ENCODE results near the gene GADD45G. TPM values are rescaled to one million over a fixed set of nuclear protein-coding genes. Genes with fewer than 3 reads are reported as not detected.

The GADD45G gene
- total RNA-seq, 1 experiment from 2014 or later, result not detected

DNA sequence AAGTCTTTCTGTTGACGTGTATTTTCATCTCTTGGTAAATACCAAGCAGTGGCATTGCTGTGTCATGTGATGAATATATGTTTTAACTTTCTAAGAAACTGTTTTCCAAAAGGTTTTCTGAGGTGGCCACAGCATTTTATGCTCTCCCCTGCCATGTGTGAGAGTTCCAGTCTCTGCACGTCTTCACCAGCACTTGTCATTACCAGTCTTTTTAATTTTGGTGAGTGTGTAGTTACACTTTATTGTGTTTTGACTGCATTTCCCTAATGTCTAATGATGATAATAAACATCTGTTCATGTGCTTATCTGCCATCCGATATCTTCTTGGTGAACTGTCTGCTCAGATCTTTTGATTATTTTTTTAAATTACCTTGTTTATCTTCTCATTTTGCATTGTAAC, 27.4 kb upstream of the GADD45G start:
- Mint-ChIP-seq H3K4me3 (ENCODE audit: unreplicated experiment) (no peak overlapping the region), H3K27me3 (ENCODE audit: insufficient read depth, unreplicated experiment) (peaks cover 89% of the 10 kb centered on the region)

DNA sequence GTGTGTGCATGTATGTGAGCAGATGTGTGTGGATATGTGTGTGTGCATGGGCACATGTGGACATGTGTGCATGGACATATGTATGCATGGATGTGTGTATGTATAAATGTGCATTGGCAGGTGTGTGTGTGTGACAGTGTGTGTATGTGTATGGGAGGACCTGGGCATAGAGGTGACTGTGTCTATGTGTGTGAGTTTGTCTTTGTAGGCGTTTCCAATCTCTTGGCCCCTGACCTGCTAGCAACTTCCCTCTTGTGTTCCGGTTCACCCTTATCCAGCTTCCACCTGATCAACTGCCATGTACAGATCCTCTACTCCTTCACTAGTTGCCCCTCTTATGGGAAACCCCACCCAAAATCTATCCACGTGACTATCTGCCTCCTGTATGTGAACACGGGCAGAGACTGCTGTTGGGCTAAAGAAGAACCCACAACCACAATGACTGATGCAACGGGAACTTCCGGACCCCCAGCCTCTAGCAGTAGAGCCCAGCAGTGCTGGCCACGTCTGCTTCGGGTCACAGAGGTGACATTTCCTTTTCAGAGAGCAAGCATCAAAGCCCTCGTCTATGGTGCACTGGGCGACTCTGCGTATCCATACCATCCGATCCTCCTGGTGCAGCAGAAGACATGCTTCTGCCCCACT, 24.9 kb upstream of the GADD45G start:
- CTCF ChIA-PET, result interaction anchor here (1.4 kb wide), 1 partner anchor 16 kb away, joined by 3 read pairs; no protein-coding TSS in a partner anchor
- no peak for DNase-seq (ENCODE audit: unreplicated experiment)
- no TSS peak for BruUV-seq (replicated peaks)
- Mint-ChIP-seq H3K27me3 (ENCODE audit: insufficient read depth, unreplicated experiment) (peaks cover 88% of the 10 kb centered on the region), H3K4me1 (ENCODE audit: insufficient read depth, unreplicated experiment) (no peaks in the 10 kb centered on the region), H3K4me3 (ENCODE audit: unreplicated experiment) (no peak overlapping the region), H3K36me3 (ENCODE audit: insufficient read depth, unreplicated experiment) (peaks cover 6% of the 10 kb centered on the region), H3K9me3 (ENCODE audit: unreplicated experiment) (peaks cover 13% of the 10 kb centered on the region), H3K27ac (ENCODE audit: low read depth, unreplicated experiment) (no peak overlapping the region)
- TF ChIP-seq, protein P1, sequence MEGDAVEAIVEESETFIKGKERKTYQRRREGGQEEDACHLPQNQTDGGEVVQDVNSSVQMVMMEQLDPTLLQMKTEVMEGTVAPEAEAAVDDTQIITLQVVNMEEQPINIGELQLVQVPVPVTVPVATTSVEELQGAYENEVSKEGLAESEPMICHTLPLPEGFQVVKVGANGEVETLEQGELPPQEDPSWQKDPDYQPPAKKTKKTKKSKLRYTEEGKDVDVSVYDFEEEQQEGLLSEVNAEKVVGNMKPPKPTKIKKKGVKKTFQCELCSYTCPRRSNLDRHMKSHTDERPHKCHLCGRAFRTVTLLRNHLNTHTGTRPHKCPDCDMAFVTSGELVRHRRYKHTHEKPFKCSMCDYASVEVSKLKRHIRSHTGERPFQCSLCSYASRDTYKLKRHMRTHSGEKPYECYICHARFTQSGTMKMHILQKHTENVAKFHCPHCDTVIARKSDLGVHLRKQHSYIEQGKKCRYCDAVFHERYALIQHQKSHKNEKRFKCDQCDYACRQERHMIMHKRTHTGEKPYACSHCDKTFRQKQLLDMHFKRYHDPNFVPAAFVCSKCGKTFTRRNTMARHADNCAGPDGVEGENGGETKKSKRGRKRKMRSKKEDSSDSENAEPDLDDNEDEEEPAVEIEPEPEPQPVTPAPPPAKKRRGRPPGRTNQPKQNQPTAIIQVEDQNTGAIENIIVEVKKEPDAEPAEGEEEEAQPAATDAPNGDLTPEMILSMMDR (IDR thresholded peaks at IDR 0.05; ENCODE audit: unreplicated experiment), result no peak
- POLR2A ChIA-PET, result no interaction called here
- intact Hi-C loops (cut with micrococcal nuclease), result no loop called here

More for the DNA sequence above, 27.4 kb upstream of the GADD45G start:
- DNase-seq (ENCODE audit: unreplicated experiment), result no peak
- POLR2A ChIA-PET, result no interaction called here
- TF ChIP-seq, protein P1 (IDR thresholded peaks at IDR 0.05; ENCODE audit: unreplicated experiment), result no peak
- no peak overlapping the region for H3K27ac Mint-ChIP-seq (ENCODE audit: low read depth, unreplicated experiment)
- CTCF ChIA-PET, result interaction anchor here (0.6 to 3.6 kb wide), 15 partner anchors 14 to 1796 kb away, joined by 3 to 25 read pairs (median 4); no protein-coding TSS in a partner anchor
- no peaks in the 10 kb centered on the region for H3K9me3 Mint-ChIP-seq (ENCODE audit: unreplicated experiment)
- intact Hi-C loops (cut with micrococcal nuclease), result no loop called here
- no peaks in the 10 kb centered on the region for H3K36me3 Mint-ChIP-seq (ENCODE audit: insufficient read depth, unreplicated experiment)
- BruUV-seq (replicated peaks), result no TSS peak
- no peaks in the 10 kb centered on the region for H3K4me1 Mint-ChIP-seq (ENCODE audit: insufficient read depth, unreplicated experiment)

DNA sequence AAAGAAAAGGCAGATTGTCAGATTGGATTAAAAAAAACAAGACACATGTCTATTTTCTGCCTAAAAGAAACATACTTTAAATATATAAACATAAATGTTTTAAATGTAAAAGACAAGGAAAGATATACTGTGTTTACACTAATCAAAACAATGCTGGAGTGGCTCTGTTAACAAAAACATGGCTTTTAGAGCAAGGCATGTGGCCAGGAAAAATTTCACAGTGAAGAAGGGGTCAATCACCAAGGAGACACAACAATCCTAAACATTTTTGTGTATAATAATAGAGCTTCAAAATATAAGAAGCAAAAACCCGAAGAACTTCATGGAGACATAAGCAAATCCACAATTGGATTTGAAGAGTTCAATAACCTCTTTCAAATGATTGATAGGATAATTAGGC, 18.5 kb upstream of the GADD45G start:
- no peak overlapping the region for H3K4me3 Mint-ChIP-seq (ENCODE audit: unreplicated experiment)
- intact Hi-C loops (cut with micrococcal nuclease), result no loop called here
- POLR2A ChIA-PET, result no interaction called here

DNA sequence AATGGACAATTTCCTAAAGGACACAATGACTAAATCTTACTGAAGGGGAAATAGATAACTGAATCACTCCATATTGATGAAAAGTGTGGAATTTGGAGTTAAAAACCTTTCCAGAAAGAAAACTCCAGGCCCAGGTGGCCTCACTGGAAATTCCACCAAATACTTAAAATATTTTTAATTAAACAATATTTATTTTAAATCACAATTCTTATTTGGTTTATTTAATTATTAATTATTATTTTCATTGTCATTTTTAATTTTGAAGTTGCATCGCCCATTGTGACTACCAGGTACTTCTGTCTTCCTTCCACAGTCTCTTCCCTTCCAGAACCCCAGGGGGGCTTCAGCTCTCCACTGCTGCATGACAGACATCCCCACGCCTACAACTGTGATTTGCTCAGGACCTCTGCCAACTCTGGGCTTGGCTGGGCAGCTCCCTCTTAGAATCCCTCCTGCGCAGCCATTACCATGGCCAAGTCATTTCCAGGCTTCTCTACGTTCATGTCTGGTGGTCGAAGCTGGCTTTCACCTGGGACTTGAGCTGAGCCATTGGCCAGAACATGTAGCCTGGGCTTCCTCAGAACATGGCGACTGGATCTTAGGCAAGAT, 16.4 kb upstream of the GADD45G start:
- H3K27ac Mint-ChIP-seq (ENCODE audit: low read depth, unreplicated experiment), result no peak overlapping the region
- POLR2A ChIA-PET, result no interaction called here
- peaks cover 53% of the 10 kb centered on the region for H3K27me3 Mint-ChIP-seq (ENCODE audit: insufficient read depth, unreplicated experiment)
- peaks cover 6% of the 10 kb centered on the region for H3K36me3 Mint-ChIP-seq (ENCODE audit: insufficient read depth, unreplicated experiment)
- H3K9me3 Mint-ChIP-seq (ENCODE audit: unreplicated experiment), result peaks cover 11% of the 10 kb centered on the region
- no peak for DNase-seq (ENCODE audit: unreplicated experiment)
- intact Hi-C loops (cut with micrococcal nuclease), result no loop called here
- TF ChIP-seq, protein P1 (IDR thresholded peaks at IDR 0.05; ENCODE audit: unreplicated experiment), result no peak
- CTCF ChIA-PET, result interaction anchor here (0.7 to 2.9 kb wide), 6 partner anchors 10 to 873 kb away, joined by 3 to 9 read pairs (median 3); no protein-coding TSS in a partner anchor
- H3K4me3 Mint-ChIP-seq (ENCODE audit: unreplicated experiment), result no peak overlapping the region
- no TSS peak for BruUV-seq (replicated peaks)
- no peaks in the 10 kb centered on the region for H3K4me1 Mint-ChIP-seq (ENCODE audit: insufficient read depth, unreplicated experiment)

More for the DNA sequence above, 18.5 kb upstream of the GADD45G start:
- H3K27ac Mint-ChIP-seq (ENCODE audit: low read depth, unreplicated experiment), result no peak overlapping the region
- H3K36me3 Mint-ChIP-seq (ENCODE audit: insufficient read depth, unreplicated experiment), result peaks cover 6% of the 10 kb centered on the region
- no peaks in the 10 kb centered on the region for H3K4me1 Mint-ChIP-seq (ENCODE audit: insufficient read depth, unreplicated experiment)
- DNase-seq (ENCODE audit: unreplicated experiment), result no peak
- CTCF ChIA-PET, result interaction anchor here (0.8 to 1.6 kb wide), 4 partner anchors 8 to 555 kb away, joined by 3 to 6 read pairs (median 4); no protein-coding TSS in a partner anchor
- peaks cover 13% of the 10 kb centered on the region for H3K9me3 Mint-ChIP-seq (ENCODE audit: unreplicated experiment)
- peaks cover 53% of the 10 kb centered on the region for H3K27me3 Mint-ChIP-seq (ENCODE audit: insufficient read depth, unreplicated experiment)
- TF ChIP-seq, protein P1 (IDR thresholded peaks at IDR 0.05; ENCODE audit: unreplicated experiment), result no peak
- no TSS peak for BruUV-seq (replicated peaks)
